HG03196 (cell line): Measurements from ENCODE around the gene CACFD1.
A peak's percentile ranks its signal among the peaks of the same experiment; 100 is the strongest.

Source experiments
- ATAC-seq: cut with Tn5 transposase; IDR thresholded peaks from one replicate; pipeline ENCODE4 v1.9.1; 2021; ENCODE audit not compliant: unreplicated experiment

Gene CACFD1

GRCh38 chr9:133459476-133460404 lies at the start of gene CACFD1:
TSS of gene CACFD1 (plus strand) at chr9:133459978. CDS start at chr9:133460067, 89 bp downstream.
- ATAC-seq: peak; percentile 60

- ATAC-seq: no peak
These were observed 44.6 kb upstream of the CACFD1 start for GRCh38 chr9:133415170-133415569.

GRCh38 chr9:133417541-133418461 lies 42.0 kb upstream of the CACFD1 start, which contains the start of gene REXO4:
TSS of gene REXO4 (minus strand) at chr9:133418010. CDS start at chr9:133417844, 166 bp downstream.
- peak; percentile 58 for ATAC-seq

- no peak for ATAC-seq
These were observed 40.8 kb upstream of the CACFD1 start for GRCh38 chr9:133419005-133419404.

- ATAC-seq: no peak
These were observed 39.4 kb upstream of the CACFD1 start for GRCh38 chr9:133420392-133420827.

GRCh38 chr9:133421615-133422542 lies 37.9 kb upstream of the CACFD1 start, which contains the start of gene ADAMTS13:
TSS of gene ADAMTS13 (plus strand) at chr9:133422367. CDS start at chr9:133422444, 77 bp downstream.
- ATAC-seq: no peak

GRCh38 chr9:133423216-133423615 lies 36.6 kb upstream of the CACFD1 start:
- no peak for ATAC-seq

- ATAC-seq: no peak
These were observed 35.6 kb upstream of the CACFD1 start for GRCh38 chr9:133424187-133424586.

GRCh38 chr9:133425049-133425632 lies 34.6 kb upstream of the CACFD1 start:
- ATAC-seq: no peak

- no peak for ATAC-seq
These were observed 33.8 kb upstream of the CACFD1 start for GRCh38 chr9:133426011-133426410.

GRCh38 chr9:133427658-133428348 lies 32.0 kb upstream of the CACFD1 start:
- ATAC-seq: no peak

GRCh38 chr9:133428617-133429101 lies 31.1 kb upstream of the CACFD1 start:
- ATAC-seq: no peak

- ATAC-seq: no peak
These were observed 30.6 kb upstream of the CACFD1 start for GRCh38 chr9:133429214-133429613.

- no peak for ATAC-seq
These were observed 30.1 kb upstream of the CACFD1 start for GRCh38 chr9:133429641-133430161.

- ATAC-seq: no peak
These were observed 29.5 kb upstream of the CACFD1 start for GRCh38 chr9:133430244-133430643.

GRCh38 chr9:133433351-133433843 lies 26.4 kb upstream of the CACFD1 start:
- ATAC-seq: no peak

GRCh38 chr9:133436681-133437080 lies 23.1 kb upstream of the CACFD1 start:
- ATAC-seq: no peak

- ATAC-seq: no peak
These were observed 21.8 kb upstream of the CACFD1 start for GRCh38 chr9:133437753-133438531.
